ENCODE data around the gene DUSP6. TPM values are rescaled to one million over a fixed set of nuclear protein-coding genes. Genes with fewer than 3 reads are reported as not detected.

DUSP6 gene
- total and polyA plus RNA-seq, 2 of the 8 experiments (the other 6 are each of a cell fraction or from before 2014, with no cell fraction given): 99.3 to 179 TPM

DNA sequence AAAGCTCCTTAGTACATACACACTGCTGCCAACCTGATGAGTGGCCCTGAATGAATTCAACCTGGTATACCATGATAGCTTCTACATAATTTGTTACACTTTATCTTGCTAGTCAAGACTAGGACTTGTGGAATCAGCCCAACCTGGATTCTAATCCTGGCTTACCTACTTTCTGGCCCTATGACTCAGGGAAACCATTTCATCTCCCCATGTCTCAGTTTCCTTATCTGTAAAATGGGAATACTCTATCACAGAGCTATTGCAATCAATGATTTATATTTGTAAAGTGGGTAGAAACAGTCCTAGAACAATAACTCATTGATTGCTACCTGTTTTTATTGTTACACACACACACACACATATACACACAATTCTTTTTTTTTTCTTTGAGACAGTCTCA is 6.5 kb upstream of the DUSP6 start:
- DNase-seq (ENCODE audit: low read depth in 1 of 2, low spot score in 2 of 2) (no peak), FAIRE-seq (no peak)
- H3K56ac ChIP-seq (replicated peaks; ENCODE audit: insufficient read length, low read depth, low read length): no peak overlapping the region
- TF ChIP-seq SIX5 (IDR thresholded peaks at IDR 0.05; ENCODE audit: low read depth, low read length) (no peak), POU5F1 (IDR thresholded peaks at IDR 0.05; ENCODE audit: low read depth, low read length) (no peak), RAD21 (IDR thresholded peaks at IDR 0.05 in 1 of 2, conservative IDR thresholded peaks at IDR 0.05 in 1 of 2; ENCODE audit: low read depth in 2 of 2, low read length in 2 of 2) (no peak), POLR2AphosphoS5 (IDR thresholded peaks at IDR 0.05; ENCODE audit: low read depth, low read length) (no peak), KDM1A (IDR thresholded peaks at IDR 0.05; ENCODE audit: borderline replicate concordance, low read length) (no peak), EP300 (IDR thresholded peaks at IDR 0.05; ENCODE audit: borderline replicate concordance in 1 of 2, low read depth in 2 of 2, low read length in 2 of 2) (no peak), SIN3A (conservative IDR thresholded peaks at IDR 0.05 in 1 of 2, IDR thresholded peaks at IDR 0.05 in 1 of 2; ENCODE audit: low read depth in 1 of 2, low read length in 2 of 2) (no peak), JUND (IDR thresholded peaks at IDR 0.05; ENCODE audit: low read length) (no peak), TEAD4 (IDR thresholded peaks at IDR 0.05; ENCODE audit: low read depth, low read length) (no peak), MAX (IDR thresholded peaks at IDR 0.05) (no peak), CHD1 (IDR thresholded peaks at IDR 0.05; ENCODE audit: low read depth, low read length) (no peak), KDM4A (IDR thresholded peaks at IDR 0.05; ENCODE audit: low read depth, low read length, severe bottlenecking) (no peak), PHF8 (conservative IDR thresholded peaks at IDR 0.05; ENCODE audit: low read depth, low read length) (no peak)
- H3K4me3 ChIP-seq (ENCODE audit: extremely low read depth in 1 of 4, insufficient read depth in 2 of 4, low read depth in 3 of 4, low read length in 4 of 4): no peak overlapping the region
- no peak overlapping the region for H4K91ac ChIP-seq (replicated peaks; ENCODE audit: insufficient read length, low read length)
- H4K8ac ChIP-seq (ENCODE audit: extremely low read depth, insufficient read depth, low read length): no peak overlapping the region
- H3K79me2 ChIP-seq (ENCODE audit: control insufficient read depth in 1 of 2, insufficient read depth in 2 of 2, low read length in 2 of 2): no peaks in the 10 kb centered on the region
- H2AFZ ChIP-seq (ENCODE audit: low read length): no peak overlapping the region
- no peak overlapping the region for H4K5ac ChIP-seq (ENCODE audit: insufficient read length, low read depth, low read length)
- H2BK5ac ChIP-seq (ENCODE audit: low read depth, low read length): no peak overlapping the region
- ChIA-PET CTCF (ENCODE audit: partially characterized antibody) (interaction anchor here (1.2 to 2.1 kb wide), 6 partner anchors 9 to 103 kb away, joined by 3 to 8 read pairs (median 4); no protein-coding TSS in a partner anchor), POLR2A (ENCODE audit: partially characterized antibody) (interaction anchor here (0.6 to 1.4 kb wide), 3 partner anchors 8 to 13 kb away, joined by 4 to 10 read pairs (median 5); no protein-coding TSS in a partner anchor)
- peaks cover 0 to 2% of the 10 kb centered on the region in 2 experiments for H4K20me1 ChIP-seq (replicated peaks in 1 of 2; ENCODE audit: control insufficient read depth in 1 of 2, insufficient read depth in 2 of 2, low read length in 2 of 2)
- H3K23me2 ChIP-seq (ENCODE audit: low read depth, low read length): peaks cover 7% of the 10 kb centered on the region
- no peak overlapping the region for H3K18ac ChIP-seq (ENCODE audit: extremely low read depth, low read length)
- no peaks in the 10 kb centered on the region for H3K36me3 ChIP-seq (ENCODE audit: control insufficient read depth in 2 of 4, insufficient read depth in 4 of 4, low read length in 3 of 4)
- H3K4me2 ChIP-seq (ENCODE audit: insufficient read depth in 1 of 2, low read depth in 2 of 2, low read length in 2 of 2): no peak overlapping the region
- H3K9ac ChIP-seq (replicated peaks in 1 of 4; ENCODE audit: extremely low read depth in 1 of 4, low read depth in 3 of 4, low read length in 3 of 4): no peak overlapping the region
- H3K23ac ChIP-seq (ENCODE audit: insufficient read length): no peak overlapping the region
- no peak overlapping the region for H2BK15ac ChIP-seq (ENCODE audit: low read length)
- no peak overlapping the region for H2AK5ac ChIP-seq (ENCODE audit: low read depth, low read length)
- no peak overlapping the region for H3K14ac ChIP-seq (ENCODE audit: insufficient read length)
- H3K27me3 ChIP-seq (replicated peaks in 1 of 4; ENCODE audit: control insufficient read depth in 3 of 4, extremely low read depth in 1 of 4, insufficient read depth in 3 of 4, low read length in 3 of 4): peaks cover 8 to 37% (median 21%) of the 10 kb centered on the region in 4 experiments
- H2BK120ac ChIP-seq (replicated peaks; ENCODE audit: low read depth, low read length): no peak overlapping the region
- H3K27ac ChIP-seq (ENCODE audit: low read depth, low read length): no peak overlapping the region
- H3K79me1 ChIP-seq (ENCODE audit: low read depth, low read length): no peaks in the 10 kb centered on the region
- H3K4ac ChIP-seq (replicated peaks; ENCODE audit: insufficient read length, low read depth, low read length): no peak overlapping the region
- no peak overlapping the region for H2BK20ac ChIP-seq (ENCODE audit: low read length)
- no peaks in the 10 kb centered on the region for H3K9me3 ChIP-seq (ENCODE audit: insufficient read depth in 2 of 2, low read depth in 1 of 2, low read length in 1 of 2)
- H2BK12ac ChIP-seq (ENCODE audit: low read depth, low read length): no peak overlapping the region
- peaks cover 9 to 24% (median 16%) of the 10 kb centered on the region in 4 experiments; a peak in 6 of 7 replicates for H3K4me1 ChIP-seq (replicated peaks in 1 of 4; ENCODE audit: control insufficient read depth in 3 of 4, insufficient read depth in 4 of 4, low read length in 3 of 4)
